OCI-LY3 (cell line): ENCODE results near the gene CELSR3.

Source experiments
- H2AFZ ChIP-seq: fragments of 200-600, 300-600 bp; shearing (Covaris generic); 2 replicates; pipeline ENCODE4 v1.6.0; 2014; ENCODE audit warnings: antibody characterized with exemption, low read depth, low read length
- H3K27ac ChIP-seq: fragments of 200-600, 300-600 bp; sonication (generic); 2 replicates; pipeline ENCODE4 v1.5.1; 2014; ENCODE audit warnings: mild to moderate bottlenecking, low read length, moderate library complexity, mixed read lengths
- H3K27me3 ChIP-seq: fragments of 200-600, 300-600 bp; sonication (generic); 2 replicates; pipeline ENCODE4 v1.6.1; 2014; ENCODE audit warnings: low read depth, low read length, mixed read lengths
- H3K36me3 ChIP-seq: fragments of 200-600, 300-600 bp; sonication (generic); replicated peaks from 2 replicates; pipeline ENCODE3; 2014; ENCODE audit warnings: low read depth, low read length, mixed read lengths
- H3K4me1 ChIP-seq: fragments of 300-600, 200-600 bp; sonication (generic); 2 replicates; pipeline ENCODE4 v1.6.1; 2014; ENCODE audit warnings: low read length, mixed read lengths
- H3K4me2 ChIP-seq: fragments of 200-600, 300-600 bp; sonication (generic); 2 replicates; pipeline ENCODE4 v1.6.1; 2014; ENCODE audit warnings: low read length, mixed read lengths
- H3K4me3 ChIP-seq: fragments of 300-600, 200-600 bp; sonication (generic); 2 replicates; pipeline ENCODE4 v1.5.1; 2014; ENCODE audit warnings: antibody characterized with exemption, mild to moderate bottlenecking, low read length, moderate library complexity
- H3K79me2 ChIP-seq: fragments of 300-600, 200-600 bp; shearing (Covaris generic); 2 replicates; pipeline ENCODE4 v1.6.1; 2014; ENCODE audit warnings: mild to moderate bottlenecking, low read length, mixed read lengths
- H3K9ac ChIP-seq: fragments of 300-600, 200-600 bp; shearing (Covaris generic); 2 replicates; pipeline ENCODE4 v1.6.0; 2014; ENCODE audit warnings: mild to moderate bottlenecking, low read length, moderate library complexity
- H3K9me3 ChIP-seq: fragments of 200-600, 300-600 bp; shearing (Covaris generic); 2 replicates; pipeline ENCODE4 v1.6.1; 2014; ENCODE audit warnings: low read length, mixed read lengths; ENCODE audit not compliant: insufficient read depth
- H4K20me1 ChIP-seq: fragments of 200-600, 300-600 bp; sonication (generic); 2 replicates; pipeline ENCODE4 v1.6.1; 2016; ENCODE audit warnings: low read length, mixed read lengths; ENCODE audit not compliant: insufficient read depth
- EZH2phosphoT487 ChIP-seq: fragments of 200-600 bp; shearing (Covaris generic); IDR thresholded peaks from 2 replicates; pipeline ENCODE4 v1.6.1; 2018; ENCODE audit warnings: antibody characterized with exemption, mixed run types, low read depth
- TF ChIP-seq, protein P1 (sequence below): fragments of 200-600, 300-600 bp; sonication (generic); IDR thresholded peaks from 2 replicates; pipeline ENCODE4 v1.5.1; 2014; ENCODE audit warnings: antibody characterized with exemption, low read length, low read depth

Gene CELSR3

DNA sequence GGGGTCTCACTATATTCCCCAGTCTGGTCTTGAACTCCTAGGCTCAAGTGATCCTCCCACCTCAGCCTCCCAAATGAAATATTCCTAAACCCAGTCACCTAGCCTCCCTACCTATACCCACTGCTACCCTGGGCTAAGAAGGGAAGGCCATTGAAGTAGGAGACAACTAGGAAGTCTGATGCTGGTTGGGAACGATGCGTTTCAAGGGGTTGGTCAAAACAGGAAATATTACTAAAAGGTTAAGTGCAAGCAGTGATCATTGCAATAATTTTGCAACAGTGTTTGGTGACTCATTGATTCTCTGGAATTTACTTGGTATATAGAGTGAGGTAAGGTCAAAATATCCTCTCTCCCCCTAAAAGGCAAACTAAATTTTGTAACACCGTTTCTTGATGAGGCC is 48.6 kb downstream of the CELSR3 start:
- peaks cover 8% of the 10 kb centered on the region for H3K36me3 ChIP-seq
- H3K9me3 ChIP-seq, result peaks cover 16% of the 10 kb centered on the region
- H3K9ac ChIP-seq, result no peak overlapping the region
- no peak overlapping the region for H3K4me2 ChIP-seq
- peaks cover 3% of the 10 kb centered on the region; the same call in 1 of the 2 replicates for H3K4me1 ChIP-seq
- H3K79me2 ChIP-seq, result peaks cover 4% of the 10 kb centered on the region
- no peaks in the 10 kb centered on the region for H3K27me3 ChIP-seq
- H3K27ac ChIP-seq, result no peak overlapping the region
- H3K4me3 ChIP-seq, result no peak overlapping the region
- TF ChIP-seq, protein P1, sequence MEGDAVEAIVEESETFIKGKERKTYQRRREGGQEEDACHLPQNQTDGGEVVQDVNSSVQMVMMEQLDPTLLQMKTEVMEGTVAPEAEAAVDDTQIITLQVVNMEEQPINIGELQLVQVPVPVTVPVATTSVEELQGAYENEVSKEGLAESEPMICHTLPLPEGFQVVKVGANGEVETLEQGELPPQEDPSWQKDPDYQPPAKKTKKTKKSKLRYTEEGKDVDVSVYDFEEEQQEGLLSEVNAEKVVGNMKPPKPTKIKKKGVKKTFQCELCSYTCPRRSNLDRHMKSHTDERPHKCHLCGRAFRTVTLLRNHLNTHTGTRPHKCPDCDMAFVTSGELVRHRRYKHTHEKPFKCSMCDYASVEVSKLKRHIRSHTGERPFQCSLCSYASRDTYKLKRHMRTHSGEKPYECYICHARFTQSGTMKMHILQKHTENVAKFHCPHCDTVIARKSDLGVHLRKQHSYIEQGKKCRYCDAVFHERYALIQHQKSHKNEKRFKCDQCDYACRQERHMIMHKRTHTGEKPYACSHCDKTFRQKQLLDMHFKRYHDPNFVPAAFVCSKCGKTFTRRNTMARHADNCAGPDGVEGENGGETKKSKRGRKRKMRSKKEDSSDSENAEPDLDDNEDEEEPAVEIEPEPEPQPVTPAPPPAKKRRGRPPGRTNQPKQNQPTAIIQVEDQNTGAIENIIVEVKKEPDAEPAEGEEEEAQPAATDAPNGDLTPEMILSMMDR, result no peak
- TF ChIP-seq EZH2phosphoT487, result no peak
- H2AFZ ChIP-seq, result no peak overlapping the region
- H4K20me1 ChIP-seq, result no peaks in the 10 kb centered on the region

DNA sequence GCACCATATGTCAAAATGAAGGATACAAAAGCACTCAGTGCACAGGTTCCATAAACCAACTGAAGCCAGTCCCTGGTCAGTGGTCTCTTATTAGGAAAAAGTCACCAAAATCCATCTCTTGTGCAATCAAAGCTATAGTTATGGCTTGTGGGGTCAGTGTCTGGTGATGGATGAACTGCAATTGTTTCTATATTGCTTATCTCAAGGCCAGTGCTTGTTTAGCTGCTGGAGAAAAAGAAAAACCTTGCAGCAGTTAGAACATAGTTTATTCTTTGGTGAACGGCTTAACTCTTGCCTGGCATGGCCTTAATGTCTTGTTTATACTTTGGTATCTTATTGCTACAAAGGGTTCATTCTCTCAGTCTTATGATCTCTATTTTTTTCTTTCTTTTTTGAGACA is 50.4 kb downstream of the CELSR3 start:
- Histone ChIP-seq H3K36me3 (peaks cover 8% of the 10 kb centered on the region), H3K9ac (no peak overlapping the region), H3K9me3 (peaks cover 11% of the 10 kb centered on the region), H4K20me1 (no peaks in the 10 kb centered on the region), H3K27ac (no peak overlapping the region), H3K4me2 (no peak overlapping the region), H3K79me2 (peaks cover 20% of the 10 kb centered on the region), H3K4me1 (peaks cover 9% of the 10 kb centered on the region), H3K4me3 (no peak overlapping the region), H2AFZ (no peak overlapping the region), H3K27me3 (no peaks in the 10 kb centered on the region)
- TF ChIP-seq EZH2phosphoT487, result no peak
- TF ChIP-seq, protein P1, result no peak

DNA sequence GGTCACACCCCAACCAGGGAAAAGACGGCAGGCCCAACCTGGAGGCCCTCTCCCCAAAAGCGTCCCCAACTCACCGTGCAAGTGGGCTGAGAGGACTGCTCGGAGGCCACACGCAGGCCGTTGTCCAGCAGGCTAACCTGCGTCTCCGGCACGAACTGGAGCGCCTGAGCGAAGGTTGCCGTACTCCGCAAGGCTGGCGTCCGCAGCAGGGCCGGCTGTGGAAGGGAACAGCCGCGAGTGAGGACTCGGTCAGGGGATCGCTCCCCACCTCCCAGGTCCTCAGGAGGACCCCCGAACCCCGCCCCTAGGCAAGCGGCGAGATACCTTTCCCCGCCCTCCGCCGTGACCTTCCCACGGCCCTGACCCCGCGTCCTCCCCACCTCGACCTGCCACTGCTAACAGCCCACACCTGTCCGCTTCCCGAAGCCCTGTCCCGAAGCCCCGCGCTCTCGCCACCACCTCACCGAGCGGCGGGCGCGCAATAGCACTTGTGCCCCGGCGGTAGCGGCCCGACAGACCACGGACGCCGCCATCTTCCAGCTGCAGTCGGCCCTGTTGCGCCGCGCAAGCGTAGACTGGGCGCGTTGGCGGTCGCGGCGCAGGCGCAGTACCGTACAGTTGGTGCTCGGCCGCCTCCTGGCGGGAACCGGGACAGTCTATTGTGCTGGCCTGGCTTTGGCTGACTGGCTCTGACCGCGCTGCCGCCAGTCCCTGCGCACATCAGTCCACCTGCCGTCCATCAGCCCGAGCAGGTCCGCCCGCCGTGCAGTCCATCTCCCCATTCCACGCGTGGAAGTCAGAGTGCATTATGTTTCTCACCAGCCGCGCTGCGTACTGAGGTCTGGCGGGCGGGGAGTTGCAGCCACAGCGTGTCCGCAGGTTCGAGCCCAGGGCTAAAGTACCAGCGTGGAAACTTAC is 53.3 kb downstream of the CELSR3 start, which contains the start of gene UQCRC1:
Gene UQCRC1 (minus strand): TSS at position 559 of the 918 bp plus-strand sequence. CDS start 26 bp downstream, at position 533.
- Histone ChIP-seq H4K20me1 (no peaks in the 10 kb centered on the region), H3K27me3 (no peaks in the 10 kb centered on the region), H3K4me2 (peak within 1 kb of the TSS; percentile 82), H3K9ac (peak within 1 kb of the TSS; percentile 82), H3K4me3 (peak within 1 kb of the TSS; percentile 85), H3K79me2 (peaks cover 20% of the 10 kb centered on the region), H3K4me1 (peaks cover 9% of the 10 kb centered on the region), H3K36me3 (peaks cover 24% of the 10 kb centered on the region), H3K27ac (peak within 1 kb of the TSS; percentile 38), H3K9me3 (no peaks in the 10 kb centered on the region), H2AFZ (peak within 1 kb of the TSS; percentile 70)
- TF ChIP-seq, protein P1, result peak; percentile 67
- TF ChIP-seq EZH2phosphoT487, result no peak

DNA sequence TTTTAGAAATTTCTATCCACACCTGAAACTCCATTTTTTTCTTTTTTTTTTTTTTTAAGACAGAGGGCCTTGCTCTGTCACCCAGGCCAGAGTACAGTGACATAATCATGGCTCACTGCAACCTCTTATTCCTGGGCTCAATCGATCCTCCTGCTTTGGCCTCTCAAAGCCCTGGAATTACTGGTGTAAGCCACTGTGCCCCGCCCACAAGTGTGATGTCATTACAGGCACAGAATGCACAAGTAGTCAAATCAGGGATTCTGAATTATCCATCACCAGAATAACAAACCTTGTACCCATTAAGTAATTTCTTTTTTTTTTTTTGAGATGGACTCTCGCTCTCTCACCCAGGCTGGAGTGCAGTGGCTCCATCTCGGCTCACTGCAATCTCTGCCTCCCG is 55.2 kb downstream of the CELSR3 start:
- no peak overlapping the region for H2AFZ ChIP-seq
- H3K9me3 ChIP-seq, result no peaks in the 10 kb centered on the region
- H3K4me3 ChIP-seq, result no peak overlapping the region
- H3K4me1 ChIP-seq, result peaks cover 9% of the 10 kb centered on the region
- H3K9ac ChIP-seq, result no peak overlapping the region
- H3K36me3 ChIP-seq, result peaks cover 35% of the 10 kb centered on the region
- H3K27me3 ChIP-seq, result no peaks in the 10 kb centered on the region
- no peaks in the 10 kb centered on the region for H4K20me1 ChIP-seq
- H3K27ac ChIP-seq, result no peak overlapping the region
- no peak for TF ChIP-seq EZH2phosphoT487
- TF ChIP-seq, protein P1, result no peak
- H3K4me2 ChIP-seq, result no peak overlapping the region
- peaks cover 20% of the 10 kb centered on the region for H3K79me2 ChIP-seq
